ENCODE results near the gene NUTM2F.
"Not testable (repeated sequence)": the region's sequence is repeated elsewhere in the genome, so short reads cannot be mapped to it uniquely, and the experiment has no call there.

Gene NUTM2F

DNA sequence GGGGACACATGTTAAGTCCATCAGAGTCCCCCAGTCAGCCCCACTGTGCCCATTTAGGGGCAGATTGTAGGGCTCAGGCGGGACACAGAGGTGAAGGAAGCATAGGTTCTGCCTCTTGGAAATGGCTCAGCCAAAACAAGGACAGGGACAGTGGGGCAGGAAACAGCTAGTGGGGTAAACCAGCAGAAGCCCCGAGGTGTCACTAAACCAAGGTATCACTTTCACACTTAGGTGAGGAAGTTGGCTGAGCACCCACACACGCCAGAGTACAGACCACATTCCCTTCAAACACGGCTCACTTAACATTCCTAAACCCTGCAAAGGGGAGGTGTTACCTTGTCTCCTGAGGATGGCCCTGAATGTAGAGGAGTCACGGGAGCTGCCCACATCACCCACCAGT is 12.2 kb downstream of the NUTM2F start:
- not testable (repeated sequence) for DNase-seq (ENCODE audit: low spot score)

DNA sequence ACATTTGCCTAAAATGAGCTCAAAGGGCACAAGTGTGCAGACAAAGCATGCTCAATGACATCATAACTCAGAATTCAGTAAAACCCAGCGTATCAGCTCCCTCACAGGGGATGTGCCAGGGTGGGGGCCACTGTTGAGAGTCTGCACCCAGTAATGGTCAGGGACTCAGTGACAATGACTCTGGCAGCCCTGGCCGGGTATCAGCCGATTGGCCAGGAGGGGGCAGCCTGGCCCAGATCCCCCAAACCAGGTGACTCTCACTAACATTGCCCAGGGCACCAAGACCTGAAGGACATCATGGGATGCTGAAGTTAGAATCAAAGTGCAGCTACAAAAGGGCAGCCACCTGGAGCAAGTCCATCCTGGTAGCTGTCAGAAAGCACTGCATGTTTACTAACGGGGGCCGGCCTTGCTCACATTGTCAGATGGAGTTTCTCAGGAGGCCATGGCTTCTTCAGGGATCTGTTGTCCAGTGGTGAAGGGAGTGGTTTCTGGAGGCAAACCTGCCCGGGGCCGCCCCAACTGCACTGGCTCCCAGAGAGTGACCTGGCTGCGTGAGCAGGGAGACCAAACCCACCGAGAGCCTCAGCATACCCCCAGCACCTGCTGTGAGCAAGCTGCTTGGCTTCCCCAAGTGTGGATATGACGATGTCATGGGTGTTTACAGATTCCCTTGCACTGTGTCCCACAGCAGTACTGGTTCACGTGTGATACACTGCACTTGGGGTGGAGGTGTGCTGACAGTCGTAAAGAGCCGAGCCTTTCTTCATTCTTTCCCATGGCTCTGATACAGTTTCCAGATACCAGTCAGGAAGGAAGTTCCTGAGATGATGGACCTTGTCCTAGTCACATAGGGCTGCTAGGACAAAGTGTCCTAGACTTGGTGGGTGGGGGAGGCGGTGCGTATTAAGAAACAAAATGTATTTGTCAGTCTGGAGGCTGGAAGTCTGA is 13.1 kb downstream of the NUTM2F start:
- DNase-seq (ENCODE audit: low spot score) = not testable (repeated sequence)

DNA sequence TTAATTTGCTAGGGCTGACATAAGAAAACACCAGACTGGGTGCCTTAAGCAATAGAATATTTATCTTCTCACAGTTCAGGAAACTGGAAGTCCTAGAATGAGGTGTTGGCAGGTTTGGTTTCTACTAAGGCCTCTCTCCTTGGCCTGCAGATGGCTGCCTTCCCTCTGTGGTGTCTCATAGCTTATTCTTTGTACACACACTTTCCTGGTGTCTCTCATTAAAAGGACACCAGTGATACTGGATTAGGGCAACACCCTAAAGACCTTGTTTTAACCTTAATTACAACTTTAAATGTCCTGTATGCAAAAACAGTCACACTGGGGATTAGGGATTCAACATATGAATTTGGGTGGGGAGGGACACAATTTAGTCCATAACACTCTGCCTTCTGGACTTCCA is 25.1 kb downstream of the NUTM2F start:
- DNase-seq (ENCODE audit: low spot score) = no peak

DNA sequence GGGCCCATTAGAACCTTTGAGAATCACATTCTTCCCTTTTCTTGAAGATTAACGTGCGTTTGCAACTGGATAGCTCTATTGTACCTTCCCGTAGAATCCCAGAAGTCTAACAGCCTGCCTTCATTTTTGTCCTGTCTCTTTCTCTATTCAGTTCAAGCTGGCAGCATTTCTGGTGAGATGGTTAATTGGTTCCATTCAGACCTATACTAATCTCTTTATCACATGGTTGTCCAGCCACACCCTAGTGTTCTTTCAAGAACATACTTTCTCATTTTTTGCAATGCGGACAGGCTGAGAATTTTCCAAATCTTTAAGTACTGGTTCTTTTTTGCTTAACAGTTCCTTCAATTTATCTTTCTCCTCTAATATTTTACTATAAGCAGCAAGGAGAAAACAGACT is 26.0 kb downstream of the NUTM2F start:
- no peak for DNase-seq (ENCODE audit: low spot score)

DNA sequence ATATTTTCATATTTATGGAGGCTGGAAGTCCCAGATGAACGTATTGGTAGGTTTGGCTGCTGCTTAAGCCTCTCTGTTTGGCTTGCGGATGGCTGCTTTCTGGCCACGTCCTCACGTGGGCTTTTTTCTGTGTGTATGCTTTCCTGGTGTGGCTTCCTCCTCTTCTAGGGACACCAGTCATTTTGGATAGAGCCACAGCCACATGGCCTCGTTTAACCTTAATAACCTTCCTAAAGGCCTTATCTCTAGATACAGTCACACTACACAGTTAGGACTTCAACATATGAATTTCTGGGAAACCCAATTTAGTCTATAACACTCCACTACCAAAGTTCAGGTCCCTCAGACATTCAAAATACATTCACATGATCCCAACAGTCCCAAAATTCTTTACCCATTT is 26.9 kb downstream of the NUTM2F start:
- DNase-seq (ENCODE audit: low spot score) = no peak

DNA sequence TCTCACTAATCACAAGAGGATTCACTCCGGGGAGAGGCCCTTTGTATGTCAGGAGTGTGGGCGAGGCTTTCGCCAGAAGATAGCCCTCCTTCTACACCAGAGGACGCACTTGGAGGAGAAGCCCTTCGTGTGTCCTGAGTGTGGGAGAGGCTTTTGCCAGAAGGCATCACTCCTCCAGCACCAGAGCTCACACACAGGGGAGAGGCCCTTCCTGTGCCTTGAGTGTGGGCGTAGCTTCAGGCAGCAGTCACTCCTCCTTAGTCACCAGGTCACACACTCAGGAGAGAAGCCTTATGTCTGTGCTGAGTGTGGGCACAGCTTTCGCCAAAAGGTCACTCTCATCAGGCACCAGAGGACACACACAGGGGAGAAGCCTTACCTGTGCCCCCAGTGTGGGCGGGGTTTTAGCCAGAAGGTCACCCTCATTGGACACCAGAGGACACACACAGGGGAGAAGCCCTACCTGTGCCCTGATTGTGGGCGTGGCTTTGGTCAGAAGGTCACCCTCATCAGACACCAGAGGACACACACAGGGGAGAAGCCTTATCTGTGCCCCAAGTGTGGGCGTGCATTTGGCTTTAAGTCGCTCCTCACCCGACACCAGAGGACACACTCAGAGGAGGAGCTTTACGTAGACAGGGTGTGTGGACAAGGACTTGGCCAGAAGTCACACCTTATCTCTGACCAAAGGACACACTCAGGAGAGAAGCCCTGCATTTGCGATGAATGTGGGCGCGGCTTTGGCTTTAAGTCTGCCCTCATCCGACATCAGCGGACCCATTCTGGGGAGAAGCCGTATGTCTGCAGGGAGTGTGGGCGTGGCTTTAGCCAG is 27.8 kb downstream of the NUTM2F start:
- DNase-seq (ENCODE audit: low spot score) = no peak

DNA sequence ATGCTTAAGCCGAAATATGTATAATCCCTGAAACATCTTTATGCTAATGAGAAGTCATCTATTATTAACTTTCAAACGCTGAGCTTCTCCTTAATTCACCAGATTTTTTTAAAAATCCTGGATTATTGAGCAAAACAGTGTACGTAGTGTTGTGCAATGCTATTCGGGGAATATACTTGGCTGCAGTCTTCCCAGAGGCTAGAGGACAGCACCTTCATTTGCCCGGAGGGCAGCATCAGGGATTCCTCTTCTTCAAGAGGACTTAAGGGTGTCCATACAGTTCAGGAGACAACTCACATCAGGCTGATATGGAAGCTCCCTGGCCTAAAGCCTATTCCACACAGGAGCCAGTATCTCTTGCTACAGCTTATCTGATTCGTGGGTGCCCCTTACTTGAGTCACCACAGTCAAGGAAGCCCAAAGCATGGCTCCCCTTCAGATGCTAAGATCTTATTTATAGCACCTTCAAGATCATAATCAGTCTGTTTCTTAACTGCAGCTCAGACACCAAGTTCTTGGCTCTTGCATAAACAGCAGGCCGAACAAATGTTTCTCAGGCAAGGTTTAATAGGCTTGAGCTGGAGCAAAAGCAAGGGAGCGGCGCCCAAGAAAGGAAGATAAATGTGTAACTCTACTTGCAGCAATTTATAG is 29.4 kb downstream of the NUTM2F start:
- DNase-seq (ENCODE audit: low spot score) = no peak

DNA sequence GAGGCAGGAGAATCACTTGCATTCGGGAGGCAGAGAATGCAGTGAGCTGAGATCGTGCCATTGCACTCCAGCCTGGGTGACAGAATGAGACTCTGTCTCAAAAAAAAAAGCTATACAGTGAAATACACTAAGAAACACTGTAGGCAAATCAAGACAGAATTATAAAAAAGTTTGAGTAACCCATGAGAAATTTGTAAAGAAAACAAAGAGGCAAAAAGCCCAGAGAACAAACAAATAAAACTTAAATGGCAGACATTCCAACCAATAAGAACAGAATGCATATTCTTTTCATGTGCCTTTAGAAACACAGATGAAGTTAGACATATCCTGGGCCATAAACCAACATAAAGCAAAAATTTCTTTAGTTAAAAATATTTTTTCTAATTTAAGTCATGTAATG is 38.8 kb downstream of the NUTM2F start:
- no peak for DNase-seq (ENCODE audit: low spot score)

DNA sequence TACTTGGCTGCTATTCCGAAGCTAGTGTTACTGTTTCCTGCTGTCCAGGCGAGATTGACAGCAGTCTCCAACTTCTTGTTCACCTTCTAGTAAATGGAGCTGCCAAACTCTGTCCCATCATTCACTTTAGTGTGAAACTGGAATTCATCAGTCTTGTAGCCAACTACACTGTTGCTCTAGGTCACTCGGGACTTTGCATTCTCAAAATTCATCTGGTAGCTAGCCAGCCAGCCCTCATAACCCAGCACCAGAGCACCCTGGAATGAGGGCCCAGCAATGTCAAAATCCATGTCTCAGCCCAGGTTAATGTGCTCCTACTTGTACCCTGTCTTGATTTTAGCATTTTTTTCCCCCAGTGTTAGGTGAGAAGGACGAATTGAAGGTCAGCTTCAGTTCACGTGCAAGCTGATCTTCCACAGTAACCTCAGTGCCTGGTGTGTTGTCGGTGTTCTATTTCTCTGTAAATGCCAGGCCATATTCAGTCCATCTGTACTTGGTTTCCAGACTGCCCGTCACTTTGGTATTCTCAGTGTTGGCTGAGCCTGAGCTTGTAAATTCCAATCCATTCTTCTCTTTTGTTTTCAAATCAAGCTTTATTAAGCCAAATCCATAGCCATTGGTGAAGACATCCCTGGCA is 40.4 kb downstream of the NUTM2F start:
- no peak for DNase-seq (ENCODE audit: low spot score)

DNA sequence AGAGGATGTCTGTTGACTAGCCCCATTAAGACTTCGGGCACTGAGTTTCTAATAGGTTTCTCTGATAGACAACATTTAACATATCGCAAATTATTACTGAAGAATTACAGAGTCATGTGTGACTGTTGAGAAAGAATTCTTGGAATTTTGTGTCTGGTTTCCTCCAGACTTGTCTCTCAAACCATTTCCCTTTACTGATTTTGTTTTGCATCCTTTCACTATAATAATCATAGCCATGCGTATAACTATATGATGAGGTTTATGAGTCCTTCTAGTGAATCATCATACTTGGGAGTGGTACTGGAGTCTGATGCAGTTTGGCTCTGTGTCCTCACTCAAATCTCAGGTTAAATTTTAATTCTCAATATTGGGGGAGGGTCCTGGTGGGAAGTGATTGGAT is 42.3 kb downstream of the NUTM2F start:
- no peak for DNase-seq (ENCODE audit: low spot score)

DNA sequence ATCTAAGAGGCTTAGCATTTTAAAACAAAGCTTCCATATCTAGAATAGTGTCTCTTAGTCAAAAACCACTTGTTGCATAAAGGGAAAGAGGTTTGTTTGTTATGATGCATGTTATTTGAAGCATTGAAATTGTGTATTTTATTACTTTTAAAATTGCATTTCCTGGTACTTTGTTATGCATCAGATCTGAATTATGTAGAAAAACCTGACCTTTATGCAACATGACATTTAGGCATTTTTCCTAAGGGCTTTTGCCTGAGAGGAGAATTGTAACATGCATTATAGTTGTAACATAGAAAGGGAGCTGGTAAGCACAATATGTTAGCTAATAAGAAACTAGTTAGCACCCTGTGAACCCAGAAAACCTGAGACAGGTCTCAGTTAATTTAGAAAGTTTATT is 47.3 kb downstream of the NUTM2F start:
- DNase-seq (ENCODE audit: low spot score) = no peak

DNA sequence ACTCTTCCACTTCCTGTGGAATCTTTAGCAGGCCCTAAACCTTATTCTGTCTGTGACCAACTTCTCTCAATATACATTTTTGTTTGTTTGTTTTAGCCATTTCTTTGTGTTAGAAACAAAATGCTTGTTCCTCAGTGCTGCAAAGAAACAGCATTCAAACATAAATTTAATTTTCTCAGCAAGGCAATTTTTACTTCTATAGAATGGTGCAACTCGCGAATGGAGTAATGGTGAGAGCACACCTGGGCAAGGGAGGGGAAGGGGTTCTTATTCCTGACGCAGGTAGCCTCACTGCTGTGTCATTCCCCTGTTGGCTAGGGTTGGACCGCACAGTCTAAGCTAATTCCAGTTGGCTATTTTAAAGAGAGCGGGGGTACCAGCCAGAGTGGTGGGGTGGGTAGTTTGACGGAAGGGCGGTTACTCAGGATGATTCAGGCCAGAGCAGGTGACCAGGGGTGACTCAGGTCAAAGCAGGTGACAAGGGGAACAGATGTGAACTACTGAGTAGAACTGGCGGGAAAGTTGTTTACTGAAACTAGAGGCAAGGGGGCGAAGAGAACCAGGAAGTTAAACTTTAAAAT is 47.9 kb downstream of the NUTM2F start:
- DNase-seq (ENCODE audit: low spot score) = no peak

DNA sequence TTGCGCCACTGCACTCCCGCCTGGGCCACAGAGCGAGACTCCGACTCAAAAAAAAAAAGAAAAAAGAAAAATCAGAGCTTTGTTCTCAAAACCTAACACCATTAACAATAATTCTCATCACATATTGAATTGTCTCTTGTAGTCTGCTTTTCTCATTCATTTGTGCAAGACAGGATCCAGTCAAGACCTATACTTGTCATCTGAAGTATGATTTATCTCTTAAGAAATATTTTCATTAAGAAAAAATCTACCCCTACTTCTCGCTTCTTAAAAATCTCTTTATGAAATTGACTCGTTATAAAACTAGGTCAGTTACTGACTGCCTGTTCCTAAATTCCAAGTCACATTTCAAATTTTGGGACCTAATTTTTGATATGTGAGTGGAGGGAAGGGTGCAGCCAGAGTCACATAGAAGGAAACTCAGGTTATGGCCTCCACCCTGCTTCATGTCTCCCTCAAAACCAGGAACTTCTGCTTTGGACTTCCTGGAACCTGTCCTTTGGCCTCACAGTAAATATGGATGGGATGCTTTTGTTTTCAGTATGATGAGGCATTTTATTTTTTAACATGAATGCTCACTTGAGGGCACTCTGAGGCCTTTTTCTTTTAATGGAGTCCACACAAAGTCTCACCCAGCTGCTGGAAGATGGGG is 50.4 kb downstream of the NUTM2F start:
- DNase-seq (ENCODE audit: low spot score) = no peak

DNA sequence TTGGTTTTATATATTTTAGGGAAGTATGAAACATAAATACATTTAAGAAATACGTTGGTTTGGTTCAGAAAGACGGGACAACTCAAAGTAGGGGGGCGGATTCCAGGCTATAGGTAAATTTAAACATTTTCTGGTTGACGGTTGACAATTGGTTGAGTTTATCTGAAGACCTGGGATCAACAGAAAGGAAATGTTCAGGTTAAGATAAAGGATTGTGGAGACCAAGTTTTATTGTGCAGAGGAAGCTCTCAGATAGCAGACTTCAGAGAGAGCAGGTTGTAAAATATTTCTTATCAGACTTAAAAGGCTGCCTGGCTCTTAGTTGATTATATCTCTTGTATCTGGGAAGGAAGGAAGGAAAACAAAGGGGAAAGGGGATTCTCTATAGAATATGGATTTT is 51.4 kb downstream of the NUTM2F start:
- DNase-seq (ENCODE audit: low spot score) = not testable (repeated sequence)

DNA sequence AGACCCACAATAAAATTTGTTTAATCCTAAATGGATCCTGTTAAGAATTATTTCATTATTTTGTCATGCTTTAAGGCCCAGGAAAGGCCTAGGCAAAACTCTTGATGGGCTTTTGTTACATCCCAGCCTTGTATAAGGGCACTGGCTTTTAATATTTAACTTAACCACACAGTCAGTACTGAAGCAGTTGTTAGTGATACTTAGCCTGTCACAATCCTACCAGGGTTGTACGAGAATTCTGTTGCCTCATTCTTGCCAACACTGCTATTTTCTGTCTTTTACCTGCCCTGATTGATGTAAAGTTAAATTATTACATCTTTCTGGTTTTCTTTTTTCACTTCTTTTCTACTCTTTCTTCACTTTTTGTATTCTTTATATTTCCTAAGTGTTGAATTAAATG is 58.4 kb downstream of the NUTM2F start:
- DNase-seq (ENCODE audit: low spot score) = no peak

DNA sequence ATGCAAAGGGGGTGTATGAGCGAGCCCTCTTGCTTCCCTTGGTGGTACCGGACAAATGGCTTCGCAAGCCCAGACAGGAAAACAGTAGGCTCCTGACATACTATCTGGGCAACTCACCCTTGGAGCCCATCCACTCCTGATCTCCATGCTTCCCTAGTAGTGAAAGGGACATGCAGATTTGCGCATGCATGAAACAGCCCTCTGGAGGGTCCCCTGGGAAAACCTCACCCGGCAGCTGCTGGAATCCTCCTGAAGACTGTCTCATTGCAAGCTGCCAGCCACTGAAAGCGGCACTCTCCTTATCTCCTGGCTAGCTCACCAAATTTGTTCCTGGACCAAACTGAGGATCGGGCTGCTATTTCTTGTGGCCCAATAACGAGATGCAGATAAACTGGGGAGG is 59.2 kb downstream of the NUTM2F start:
- DNase-seq (ENCODE audit: low spot score) = no peak

All from kidney capillary endothelial cell (primary cell).